GM19463 (cell line): ENCODE results near the gene RIN3.

Experiments used
- ATAC-seq: cut with Tn5 transposase; IDR thresholded peaks from one replicate; pipeline ENCODE4 v1.9.1; 2021; ENCODE audit warnings: mild to moderate bottlenecking, moderate library complexity; ENCODE audit not compliant: unreplicated experiment

RIN3 gene

GRCh38 chr14:92486881-92487280 lies 26.7 kb upstream of the RIN3 start:
- no peak for ATAC-seq

GRCh38 chr14:92487513-92488133 lies 26.0 kb upstream of the RIN3 start:
- no peak for ATAC-seq

DNA sequence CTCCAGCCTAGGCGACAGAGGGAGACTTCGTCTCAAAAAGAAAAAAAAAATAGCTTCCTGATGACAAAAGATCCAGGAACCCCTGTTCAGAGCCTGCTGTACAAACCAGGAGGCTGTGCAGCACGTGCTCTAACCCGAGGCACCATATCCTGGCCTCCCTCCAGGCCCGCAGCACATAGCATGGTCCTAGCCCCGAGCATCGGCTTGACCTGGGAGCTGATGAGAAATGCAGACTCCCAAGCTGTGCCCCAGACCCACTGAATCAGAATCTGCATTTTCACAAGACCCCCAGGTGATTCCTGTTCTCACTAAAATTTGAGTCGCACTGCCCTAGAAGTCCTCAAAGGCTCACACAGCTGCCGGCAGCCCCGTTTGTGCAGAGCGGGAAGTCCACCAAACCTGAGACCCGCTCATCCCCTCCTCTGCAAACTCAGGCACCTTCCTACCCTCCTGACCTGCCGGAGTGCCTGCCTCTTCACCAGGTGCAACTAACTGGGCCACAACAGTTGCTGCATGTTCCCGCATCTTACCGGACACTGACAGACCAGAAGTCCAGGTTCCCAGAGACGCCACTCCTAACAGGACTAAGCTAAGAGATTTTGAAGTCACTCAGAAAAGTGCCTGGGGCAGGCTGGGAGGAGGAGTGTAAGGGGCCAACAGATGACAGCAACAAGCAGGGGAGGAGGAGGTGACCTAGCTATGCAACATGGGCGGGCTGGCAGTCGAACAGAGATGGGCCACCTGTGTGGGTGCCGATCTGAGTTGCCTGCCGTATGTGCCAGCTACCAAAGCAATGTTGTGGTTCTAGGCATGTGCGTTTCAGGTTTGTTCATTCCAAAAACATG lies 24.0 kb upstream of the RIN3 start:
- no peak for ATAC-seq

DNA sequence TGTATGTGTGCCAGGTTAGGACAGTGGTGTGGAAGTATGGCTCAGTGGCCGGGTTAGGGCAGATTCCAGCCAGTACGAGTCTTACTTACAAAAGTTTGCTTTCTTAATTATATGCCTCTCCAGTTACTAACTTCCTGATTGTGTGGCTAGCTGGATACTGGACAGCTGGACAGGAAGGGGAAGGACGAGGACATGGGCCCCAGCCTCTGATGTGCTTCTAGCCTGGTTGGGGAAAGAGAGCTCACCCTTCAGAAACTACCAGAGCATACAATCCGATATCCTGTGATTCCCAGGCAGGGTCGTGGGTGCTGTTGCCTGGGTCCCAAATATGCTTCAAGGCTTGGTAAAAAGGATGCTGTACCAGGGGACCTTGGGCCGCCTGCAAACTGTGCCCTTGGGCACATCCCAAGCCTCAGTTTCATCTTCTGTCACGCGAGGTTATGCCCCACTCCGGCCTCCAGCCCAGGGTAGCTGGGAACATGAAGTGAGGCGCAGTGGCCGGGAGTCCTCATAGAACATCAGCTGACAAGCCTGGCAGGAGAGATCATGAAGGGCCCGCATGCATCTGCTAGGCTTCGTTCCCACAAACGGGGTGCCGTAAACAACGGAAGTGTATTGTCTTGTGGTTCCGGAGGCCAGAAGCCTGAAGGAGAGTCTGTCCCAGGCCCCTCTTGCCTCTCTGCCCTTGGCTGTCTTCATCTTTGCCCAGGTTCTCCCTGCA lies 23.2 kb upstream of the RIN3 start:
- ATAC-seq, result no peak

GRCh38 chr14:92491782-92492181 lies 21.8 kb upstream of the RIN3 start:
- no peak for ATAC-seq

GRCh38 chr14:92492258-92492657 lies 21.3 kb upstream of the RIN3 start:
- ATAC-seq, result no peak

DNA sequence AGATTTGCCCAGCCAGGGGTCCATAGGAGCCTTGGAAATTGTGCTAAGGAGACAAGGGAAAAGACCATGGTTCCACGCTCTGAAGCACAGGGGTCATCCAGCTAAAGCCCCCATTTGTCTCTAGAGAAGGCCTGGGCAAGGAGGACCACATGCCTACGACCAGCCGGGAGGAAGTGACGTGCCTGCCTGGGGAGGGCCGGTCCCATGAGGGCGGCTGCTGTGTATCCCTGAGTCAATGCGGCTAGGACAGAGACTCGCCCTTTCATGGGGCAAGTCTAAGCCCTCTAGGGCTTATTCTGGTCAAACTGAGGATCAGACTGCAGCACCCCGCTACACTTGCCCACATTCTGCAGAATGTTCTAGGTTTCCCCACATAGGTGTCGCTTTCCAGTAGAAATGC lies 20.6 kb upstream of the RIN3 start:
- no peak for ATAC-seq

DNA sequence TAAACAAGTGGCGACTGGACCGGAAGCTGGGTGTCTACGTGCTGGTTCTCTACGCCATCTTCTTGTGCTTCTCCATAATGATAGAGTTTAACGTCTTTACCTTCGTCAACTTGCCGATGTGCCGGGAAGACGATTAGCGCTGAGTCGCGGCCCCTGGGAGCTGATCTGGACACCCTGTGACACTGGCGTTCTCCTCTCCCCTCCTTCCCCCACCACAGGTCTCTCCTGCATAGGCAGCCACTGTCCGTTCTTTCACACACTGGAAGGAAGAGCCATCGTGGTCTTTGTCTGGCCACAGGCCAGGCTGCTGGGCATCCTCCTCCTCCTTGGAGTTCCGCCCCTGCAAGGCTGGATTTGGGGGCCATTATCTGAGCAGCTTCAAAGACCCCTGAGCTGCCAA lies 20.1 kb upstream of the RIN3 start:
- no peak for ATAC-seq

DNA sequence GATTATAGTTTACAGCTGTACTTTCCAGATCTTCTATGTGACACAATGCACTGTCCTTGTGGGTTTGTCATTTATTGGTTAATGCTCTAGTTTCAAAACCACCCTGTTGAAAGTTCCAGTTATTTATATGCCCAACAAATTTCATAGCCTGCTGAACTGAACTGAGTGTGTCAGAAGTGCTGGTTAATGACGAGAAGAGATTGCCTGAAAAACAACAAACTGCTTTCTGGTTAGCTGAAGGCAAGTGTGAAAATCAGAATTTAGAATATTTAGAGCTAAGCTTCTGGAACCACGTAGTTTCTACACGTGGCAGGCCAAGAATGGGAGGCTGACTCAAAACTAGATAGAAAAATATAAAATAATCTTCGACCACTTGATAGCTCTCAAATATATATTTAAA lies 19.1 kb upstream of the RIN3 start:
- peak; percentile 74 for ATAC-seq

DNA sequence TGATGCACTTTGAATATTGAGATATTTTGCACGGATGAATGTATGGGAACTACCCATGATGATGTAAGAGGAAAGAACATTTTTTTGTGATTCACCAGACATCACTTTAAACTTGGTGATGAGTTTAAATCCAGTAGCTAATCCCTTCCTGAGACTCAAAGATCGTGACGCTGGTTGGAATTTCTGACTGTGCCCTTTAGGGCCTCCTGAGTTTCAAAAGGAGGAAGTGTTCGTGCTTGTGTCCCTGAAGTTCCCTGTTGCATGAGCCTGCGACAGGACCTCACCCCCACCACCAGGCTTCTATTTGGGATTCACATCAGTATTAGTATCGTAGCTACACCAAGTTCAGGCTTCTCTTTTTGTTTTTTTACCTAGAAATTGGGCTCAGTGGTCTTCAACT lies 18.6 kb upstream of the RIN3 start:
- ATAC-seq, result no peak

- ATAC-seq, result no peak
Observed at GRCh38 chr14:92496191-92496857, 17.3 kb upstream of the RIN3 start.

GRCh38 chr14:92497391-92497790 lies 16.2 kb upstream of the RIN3 start:
- ATAC-seq, result no peak

DNA sequence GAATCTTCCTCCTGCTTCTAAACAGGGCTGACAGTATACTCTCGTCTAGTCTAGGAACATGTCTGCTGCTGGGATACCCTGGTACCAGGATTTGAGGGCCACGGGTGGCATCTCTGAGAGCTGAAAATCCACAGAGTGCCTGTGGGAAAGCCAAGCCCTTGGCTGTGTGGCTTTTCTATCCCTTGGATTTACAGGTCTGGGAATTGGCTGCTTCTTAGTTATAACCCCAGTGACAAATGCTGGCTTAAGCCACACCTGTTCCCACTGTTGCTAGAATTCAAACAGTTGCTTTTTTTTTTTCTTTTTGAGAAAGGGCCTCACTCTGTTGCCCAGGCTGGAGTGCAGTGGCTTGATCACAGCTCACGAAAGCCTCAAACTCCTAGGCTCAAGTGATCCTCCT lies 14.3 kb upstream of the RIN3 start:
- no peak for ATAC-seq

- no peak for ATAC-seq
Observed at GRCh38 chr14:92500491-92500941, 13.1 kb upstream of the RIN3 start.

- no peak for ATAC-seq
Observed at GRCh38 chr14:92501891-92502351, 11.7 kb upstream of the RIN3 start.

DNA sequence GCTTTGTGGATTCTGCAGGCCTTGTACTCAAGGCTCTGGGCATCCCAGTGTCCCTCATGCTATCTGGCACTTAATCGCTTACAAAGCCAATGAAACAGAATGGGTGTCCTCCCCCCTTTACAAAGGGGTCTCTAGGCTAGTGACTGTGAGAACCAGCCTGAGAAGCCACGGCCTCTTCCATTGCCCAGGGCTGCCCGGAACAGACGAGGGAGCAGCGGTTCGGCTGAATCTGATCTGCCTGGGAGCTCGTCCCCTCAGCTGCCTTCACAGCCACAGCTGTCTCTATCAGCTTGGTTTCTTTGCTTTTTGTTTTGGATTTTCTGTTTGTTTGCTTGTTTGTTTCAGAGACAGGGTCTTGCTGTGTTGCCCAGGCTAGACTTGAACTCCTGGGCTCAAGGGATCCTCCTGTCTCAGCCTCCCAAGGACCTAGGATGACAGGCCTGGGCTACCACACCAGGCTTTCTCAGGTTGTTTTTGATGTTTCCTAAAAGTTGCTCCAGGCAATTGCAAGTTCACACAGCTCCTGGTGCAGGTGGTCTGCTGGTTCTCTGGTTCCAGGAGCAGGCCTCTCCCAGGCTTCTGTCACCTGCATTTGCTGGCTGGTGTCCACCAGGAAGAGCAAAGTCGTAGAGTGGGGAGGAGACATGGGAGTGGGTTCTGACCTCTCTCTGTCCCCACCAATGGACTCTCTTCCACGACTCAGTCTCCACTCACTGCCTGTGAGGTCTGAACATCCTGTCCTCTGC lies 10.9 kb upstream of the RIN3 start:
- no peak for ATAC-seq

DNA sequence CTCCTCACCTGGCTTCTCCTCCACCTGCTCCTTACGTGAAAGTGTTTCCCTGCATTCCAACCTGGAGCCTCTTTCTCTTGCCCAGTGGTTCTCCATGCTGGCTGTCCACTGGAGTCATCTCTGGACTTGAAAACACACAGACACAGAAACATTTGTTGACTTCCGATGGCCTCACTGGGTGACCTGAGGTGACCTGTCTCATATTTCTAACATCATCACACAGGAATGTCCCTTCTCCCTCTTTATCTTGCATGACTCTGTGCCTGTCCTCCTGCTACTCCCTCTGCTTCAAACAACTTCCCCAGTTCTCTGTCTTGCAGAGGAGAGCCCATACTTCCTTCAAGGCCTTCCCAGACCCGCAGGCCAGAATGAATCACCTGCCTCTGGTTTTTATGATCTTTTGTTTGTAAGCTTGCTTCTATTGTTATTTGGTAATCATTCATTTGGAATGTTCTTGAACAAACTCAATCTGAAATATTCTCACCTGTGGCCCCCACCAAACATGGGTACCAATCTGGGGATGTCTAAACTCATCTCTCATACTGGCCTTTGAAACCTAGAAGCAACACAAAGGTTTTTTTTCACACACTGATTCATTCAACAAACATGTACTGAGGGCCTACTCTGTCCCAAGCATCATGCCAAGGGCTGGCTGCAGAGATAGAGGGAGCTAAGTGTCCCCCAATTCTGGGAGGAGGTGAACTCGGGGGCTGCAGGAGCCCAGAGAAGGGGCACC lies 9.7 kb upstream of the RIN3 start:
- no peak for ATAC-seq

GRCh38 chr14:92505826-92506225 lies 7.8 kb upstream of the RIN3 start:
- no peak for ATAC-seq

DNA sequence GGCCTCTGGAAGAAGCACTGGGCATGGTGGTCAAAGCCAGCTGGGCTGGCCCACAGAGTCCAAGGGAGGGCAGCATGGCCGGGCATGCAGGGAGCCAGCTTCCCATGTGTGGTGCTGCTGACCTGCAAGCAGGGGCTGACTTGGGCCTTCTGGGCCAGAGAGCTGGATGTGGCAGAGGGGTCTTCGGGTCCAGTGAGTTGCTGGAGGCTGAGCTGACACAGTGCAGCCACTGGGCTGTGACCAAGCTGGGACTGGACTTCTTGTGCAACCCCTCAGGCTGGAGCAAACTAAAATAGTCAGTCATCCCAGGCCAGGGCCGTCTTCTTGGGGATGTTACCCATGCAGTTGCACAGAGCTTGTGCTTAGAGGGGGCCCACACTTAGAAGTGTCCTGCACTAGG lies 7.3 kb upstream of the RIN3 start:
- no peak for ATAC-seq
